GM21529 (cell line): ENCODE data around the gene MAP2K3.

Experiments used
- ATAC-seq: cut with Tn5 transposase; IDR thresholded peaks from one replicate; pipeline ENCODE4 v1.9.1; 2021; ENCODE audit not compliant: unreplicated experiment

MAP2K3 gene

GRCh38 chr17:21282231-21282630, 2.3 kb upstream of the MAP2K3 start:
- ATAC-seq = no peak

- ATAC-seq = no peak
Observed at GRCh38 chr17:21282850-21283249, 1.7 kb upstream of the MAP2K3 start.

GRCh38 chr17:21283482-21284318, 811 bp upstream of the MAP2K3 start:
- no peak for ATAC-seq

- no peak for ATAC-seq
Observed at GRCh38 chr17:21285164-21286065, 904 bp downstream of the MAP2K3 start.

GRCh38 chr17:21286066-21286770, 1.7 kb downstream of the MAP2K3 start:
- no peak for ATAC-seq

- no peak for ATAC-seq
Observed at GRCh38 chr17:21286909-21287702, 2.6 kb downstream of the MAP2K3 start.

- ATAC-seq = peak; percentile 32
Observed at GRCh38 chr17:21287703-21288449, 3.4 kb downstream of the MAP2K3 start.

GRCh38 chr17:21288571-21289017, 4.1 kb downstream of the MAP2K3 start:
- ATAC-seq = peak; percentile 9

- no peak for ATAC-seq
Observed at GRCh38 chr17:21289175-21289901, 4.8 kb downstream of the MAP2K3 start.

- no peak for ATAC-seq
Observed at GRCh38 chr17:21289902-21290571, 5.5 kb downstream of the MAP2K3 start.

GRCh38 chr17:21291357-21291756, 6.8 kb downstream of the MAP2K3 start:
- no peak for ATAC-seq

GRCh38 chr17:21291862-21292261, 7.4 kb downstream of the MAP2K3 start:
- no peak for ATAC-seq

GRCh38 chr17:21292867-21293830, 8.6 kb downstream of the MAP2K3 start:
- no peak for ATAC-seq

- no peak for ATAC-seq
Observed at GRCh38 chr17:21293831-21294210, 9.3 kb downstream of the MAP2K3 start.

GRCh38 chr17:21294321-21295035, 10.0 kb downstream of the MAP2K3 start:
- no peak for ATAC-seq

- no peak for ATAC-seq
Observed at GRCh38 chr17:21295036-21295952, 10.8 kb downstream of the MAP2K3 start.
